GM23248 (cell line): ENCODE results near the gene MEIKIN. TPM values are rescaled to one million over a fixed set of nuclear protein-coding genes. Genes with fewer than 3 reads are reported as not detected.

ENCODE experiments used
- DNase-seq: peaks from one replicate; pipeline ENCODE4 v3.0.0-alpha.2; 2015
- H2AFZ ChIP-seq: fragments of 200-600 bp; sonication (generic); 2 replicates; pipeline ENCODE4 v1.6.1; 2016; ENCODE audit warnings: antibody characterized with exemption
- H3F3A ChIP-seq: fragments of 200-600 bp; sonication (generic); 2 replicates; pipeline ENCODE4 v1.6.1; 2016; ENCODE audit warnings: mild to moderate bottlenecking, antibody characterized with exemption, mixed run types; ENCODE audit not compliant: insufficient read depth
- H3K27ac ChIP-seq: fragments of 200-600 bp; sonication (generic); 2 replicates; pipeline ENCODE4 v1.5.1; 2016; ENCODE audit warnings: mild to moderate bottlenecking
- H3K27me3 ChIP-seq: fragments of 200-600 bp; sonication (generic); replicated peaks from 2 replicates; pipeline ENCODE4 v1.6.1; 2016; ENCODE audit warnings: mild to moderate bottlenecking; ENCODE audit not compliant: insufficient read depth
- H3K36me3 ChIP-seq: fragments of 200-600 bp; sonication (generic); 2 replicates; pipeline ENCODE4 v1.6.1; 2016; ENCODE audit warnings: low read depth, mild to moderate bottlenecking
- H3K4me1 ChIP-seq: fragments of 200-600 bp; sonication (generic); 2 replicates; pipeline ENCODE4 v1.6.1; 2016; ENCODE audit warnings: mild to moderate bottlenecking; ENCODE audit not compliant: insufficient read depth
- H3K4me2 ChIP-seq: fragments of 200-600 bp; sonication (generic); one replicate; pipeline ENCODE4 v1.6.1; 2016; ENCODE audit warnings: mild to moderate bottlenecking; ENCODE audit not compliant: unreplicated experiment
- H3K4me3 ChIP-seq: fragments of 200-600 bp; sonication (generic); 2 replicates; pipeline ENCODE4 v1.5.1; 2016; ENCODE audit warnings: mild to moderate bottlenecking
- H3K79me2 ChIP-seq: fragments of 200-600 bp; sonication (generic); 2 replicates; pipeline ENCODE4 v1.6.1; 2016; ENCODE audit warnings: mild to moderate bottlenecking; ENCODE audit not compliant: insufficient read depth
- H3K9ac ChIP-seq: fragments of 200-600 bp; sonication (generic); 2 replicates; pipeline ENCODE4 v1.6.1; 2016; ENCODE audit warnings: mild to moderate bottlenecking
- H3K9me2 ChIP-seq: fragments of 200-600 bp; sonication (generic); 2 replicates; pipeline ENCODE4 v1.6.1; 2016; ENCODE audit warnings: mixed run types, mild to moderate bottlenecking, moderate library complexity; ENCODE audit not compliant: insufficient read depth
- H3K9me3 ChIP-seq: fragments of 200-600 bp; sonication (generic); one replicate; pipeline ENCODE4 v1.6.1; 2017; ENCODE audit warnings: low read depth
- H4K20me1 ChIP-seq: fragments of 200-600 bp; sonication (generic); 2 replicates; pipeline ENCODE4 v1.6.0; 2016; ENCODE audit not compliant: insufficient read depth
- EZH2 ChIP-seq: fragments of 200-600 bp; sonication (generic); IDR thresholded peaks from 2 replicates; pipeline ENCODE4 v1.6.1; 2018; ENCODE audit warnings: antibody characterized with exemption, mild to moderate bottlenecking; ENCODE audit not compliant: insufficient read depth, poor library complexity, severe bottlenecking
- EZH2phosphoT487 ChIP-seq: fragments of 200-600 bp; sonication (generic); IDR thresholded peaks from 2 replicates; pipeline ENCODE4 v1.6.1; 2018; ENCODE audit warnings: antibody characterized with exemption, moderate library complexity, mild to moderate bottlenecking, low read depth; ENCODE audit not compliant: insufficient read depth
- WGBS, 2 experiments: methylation state at CpG; one replicate each; pipeline ENCODE4 v1.1.6; 2015 to 2017; ENCODE audit warnings: low lambda C conversion rate in 2 of 2, low coverage in 1 of 2; ENCODE audit errors: missing lambda C conversion rate in 2 of 2; 5-methylcytosine and 5-hydroxymethylcytosine counted together
- in situ Hi-C: fragments of 300-500 bp; cut with MboI; formaldehyde crosslinking; loops from 2 replicates; pipeline ENCODE4 v1.15.0; 2020
- polyA plus RNA-seq: library from polyadenylated mRNA; unstranded; fragments of >200 nt; fragmentation: Nextera tagmentation; extraction: Ambion mirVana; gene quantifications from 2 replicates; pipeline ENCODE4 v1.2.1, GENCODE V29; 2016
- total RNA-seq: library from RNA; depleted of rRNA; stranded (reverse); fragments of >200 nt; shearing (Covaris generic); gene quantifications from 2 replicates; pipeline ENCODE4 v1.2.3, GENCODE V29; 2014

MEIKIN gene
- total and polyA plus RNA-seq, 2 experiments from 2014 or later = not detected

DNA sequence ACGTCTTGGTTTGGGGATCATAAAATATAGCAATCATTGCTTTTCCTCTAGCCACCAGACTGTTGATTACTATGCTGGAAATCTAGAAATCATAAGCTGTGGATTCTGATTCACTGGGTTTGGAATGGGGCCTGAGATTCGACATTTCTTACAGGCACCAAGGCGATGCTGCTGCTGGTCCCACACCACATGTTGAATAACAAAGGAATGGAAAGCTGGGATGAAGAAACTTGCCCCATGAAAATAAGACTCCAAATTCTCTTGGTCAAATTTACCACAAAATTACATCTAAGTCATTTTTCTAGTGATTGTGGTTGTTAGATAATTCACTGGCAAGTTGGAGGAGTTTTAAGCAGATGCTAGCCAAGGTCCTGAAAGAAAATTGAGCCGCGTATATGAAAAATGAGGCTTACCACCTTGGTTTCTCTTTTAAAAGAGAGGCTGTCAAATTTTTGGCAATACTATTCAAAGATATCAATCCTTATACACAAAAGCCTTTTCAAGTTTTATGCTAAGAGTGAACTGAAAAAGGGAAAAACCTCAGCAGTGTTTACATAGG is 23.0 kb upstream of the MEIKIN start:
- H3K9me3 ChIP-seq = no peaks in the 10 kb centered on the region
- TF ChIP-seq EZH2phosphoT487 = no peak
- no peak for TF ChIP-seq EZH2
- peaks cover 3% of the 10 kb centered on the region; the same call in 1 of the 2 replicates for H3K27me3 ChIP-seq
- no peaks in the 10 kb centered on the region for H3K36me3 ChIP-seq
- 39 to 43% methylated on average over 5 of the region's 5 CpGs for WGBS, 2 experiments
- no peak overlapping the region for H2AFZ ChIP-seq
- no peak overlapping the region for H3K4me3 ChIP-seq
- no peaks in the 10 kb centered on the region for H3K4me1 ChIP-seq
- no peak overlapping the region for H3K9ac ChIP-seq
- H3F3A ChIP-seq = no peaks in the 10 kb centered on the region
- no peaks in the 10 kb centered on the region for H3K9me2 ChIP-seq
- no peak overlapping the region for H3K4me2 ChIP-seq
- in situ Hi-C loops = no loop called here
- no peaks in the 10 kb centered on the region for H4K20me1 ChIP-seq
- DNase-seq = peak; percentile 35
- H3K27ac ChIP-seq = no peak overlapping the region
- H3K79me2 ChIP-seq = no peaks in the 10 kb centered on the region

DNA sequence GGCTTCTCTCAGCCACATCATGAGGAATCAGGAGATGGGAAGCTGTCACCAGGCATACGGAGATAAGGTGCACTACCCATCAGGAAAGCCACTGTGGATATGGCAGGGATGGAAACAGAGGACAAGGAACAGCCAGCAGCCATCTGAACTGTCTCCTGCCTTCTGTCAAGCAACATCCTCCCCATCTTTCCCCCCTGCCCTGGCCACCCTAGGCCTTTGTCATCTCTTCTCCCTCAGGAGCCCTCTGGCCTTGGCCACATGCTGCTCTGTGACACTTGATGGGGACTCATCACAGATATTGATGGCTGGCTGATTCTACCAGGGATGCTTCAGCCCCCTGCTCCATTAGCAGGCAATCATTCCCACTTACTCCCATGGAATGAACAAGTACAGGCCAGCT is 21.1 kb upstream of the MEIKIN start:
- H3K27me3 ChIP-seq = peaks cover 3% of the 10 kb centered on the region; the same call in 1 of the 2 replicates
- H3K27ac ChIP-seq = no peak overlapping the region
- no peak overlapping the region for H2AFZ ChIP-seq
- in situ Hi-C loops = no loop called here
- no peaks in the 10 kb centered on the region for H3F3A ChIP-seq
- TF ChIP-seq EZH2phosphoT487 = no peak
- TF ChIP-seq EZH2 = no peak
- H3K4me1 ChIP-seq = no peaks in the 10 kb centered on the region
- H3K9me2 ChIP-seq = no peaks in the 10 kb centered on the region
- H3K36me3 ChIP-seq = no peaks in the 10 kb centered on the region
- H3K4me2 ChIP-seq = no peak overlapping the region
- WGBS, 2 experiments = 41 to 47% methylated on average over 1 of the region's 1 CpG
- no peak overlapping the region for H3K4me3 ChIP-seq
- no peaks in the 10 kb centered on the region for H3K9me3 ChIP-seq
- H3K9ac ChIP-seq = no peak overlapping the region
- no peaks in the 10 kb centered on the region for H3K79me2 ChIP-seq
- H4K20me1 ChIP-seq = no peaks in the 10 kb centered on the region
- DNase-seq = no peak

DNA sequence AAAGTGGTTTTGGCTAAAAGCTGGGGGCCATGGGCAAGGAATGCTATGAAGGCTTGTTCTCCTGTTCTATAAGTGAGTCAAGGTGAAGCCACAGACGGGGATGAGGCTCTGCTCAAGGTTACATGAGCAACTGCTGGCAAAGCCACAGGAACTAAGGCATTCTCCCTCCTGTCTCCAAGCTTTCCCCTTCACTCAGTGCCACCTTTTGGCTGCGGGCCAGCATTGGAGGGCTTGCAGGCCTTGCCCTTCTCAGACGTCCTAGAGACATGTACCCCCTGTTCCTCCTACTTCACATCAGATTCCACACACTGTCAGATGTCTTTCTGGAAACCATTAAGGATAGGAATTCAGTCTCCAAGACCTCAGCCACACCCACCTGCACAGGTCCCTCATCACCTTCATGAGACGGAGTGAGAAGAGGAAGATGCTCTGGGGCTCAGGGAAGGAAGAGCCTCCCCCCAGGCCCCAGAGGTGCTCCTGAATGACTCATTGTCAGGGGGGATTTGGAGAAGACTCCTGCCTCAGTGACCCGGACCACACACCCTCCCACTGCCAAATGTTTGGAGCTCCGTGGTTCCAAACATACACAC is 20.5 kb upstream of the MEIKIN start:
- Histone ChIP-seq H2AFZ (no peak overlapping the region), H3K9me3 (no peaks in the 10 kb centered on the region), H3K9ac (no peak overlapping the region), H3K27ac (no peak overlapping the region), H3F3A (no peaks in the 10 kb centered on the region), H3K36me3 (no peaks in the 10 kb centered on the region), H3K9me2 (no peaks in the 10 kb centered on the region), H3K27me3 (peaks cover 3% of the 10 kb centered on the region; the same call in 1 of the 2 replicates), H4K20me1 (no peaks in the 10 kb centered on the region), H3K4me3 (no peak overlapping the region), H3K4me2 (no peak overlapping the region), H3K79me2 (no peaks in the 10 kb centered on the region), H3K4me1 (no peaks in the 10 kb centered on the region)
- DNase-seq = no peak
- 45 to 47% methylated on average over 6 of the region's 6 CpGs for WGBS, 2 experiments
- TF ChIP-seq EZH2phosphoT487 (no peak), EZH2 (no peak)
- in situ Hi-C loops = no loop called here

DNA sequence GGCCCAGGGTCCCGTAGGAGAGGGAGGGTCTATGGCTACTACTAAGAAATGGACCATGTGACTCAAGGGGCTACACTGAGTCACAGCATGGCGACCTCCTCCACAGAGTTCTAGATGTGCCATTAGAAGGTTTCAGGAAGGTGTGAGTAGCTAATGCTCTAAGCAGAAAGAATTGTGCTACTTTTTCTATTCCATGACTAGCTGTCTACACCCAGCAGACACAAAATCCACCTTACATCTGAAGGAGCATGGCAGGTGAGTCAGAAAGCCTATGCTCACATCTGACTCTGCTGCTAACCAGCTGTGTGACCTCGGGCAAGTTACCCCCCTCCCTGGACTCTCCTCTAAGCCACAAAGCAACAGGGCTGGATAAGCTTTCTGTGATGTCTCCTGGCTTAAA is 14.4 kb upstream of the MEIKIN start:
- Histone ChIP-seq H3K79me2 (no peaks in the 10 kb centered on the region), H4K20me1 (no peaks in the 10 kb centered on the region), H3K9me3 (no peaks in the 10 kb centered on the region), H3K4me1 (no peaks in the 10 kb centered on the region), H3F3A (no peaks in the 10 kb centered on the region), H3K9me2 (no peaks in the 10 kb centered on the region), H2AFZ (no peak overlapping the region), H3K27me3 (no peaks in the 10 kb centered on the region), H3K9ac (no peak overlapping the region), H3K4me2 (no peak overlapping the region), H3K36me3 (no peaks in the 10 kb centered on the region), H3K27ac (no peak overlapping the region), H3K4me3 (no peak overlapping the region)
- no peak for DNase-seq
- TF ChIP-seq EZH2 = no peak
- no peak for TF ChIP-seq EZH2phosphoT487
- in situ Hi-C loops = no loop called here
- WGBS, 2 experiments = 43 to 46% methylated on average over 3 of the region's 3 CpGs

DNA sequence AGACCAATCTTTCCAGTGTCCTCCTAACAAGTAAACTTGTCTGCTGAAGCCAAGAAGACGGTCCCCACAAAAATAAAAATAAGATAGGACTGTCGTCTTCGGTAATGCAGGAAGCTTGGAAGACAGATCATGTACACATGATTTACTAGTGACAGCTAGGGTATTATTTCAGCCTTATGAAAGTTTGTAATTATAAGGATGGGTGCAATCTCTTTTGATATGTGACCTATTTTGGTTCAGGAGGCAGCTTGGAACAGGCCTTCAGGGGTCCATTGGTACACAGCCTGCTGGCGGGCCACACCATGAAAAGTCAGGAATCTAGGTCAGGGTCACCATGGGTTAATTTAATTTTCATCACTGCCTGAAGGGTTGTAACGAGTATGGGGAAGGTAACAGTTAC is 13.7 kb upstream of the MEIKIN start:
- no peaks in the 10 kb centered on the region for H3K4me1 ChIP-seq
- no peak overlapping the region for H2AFZ ChIP-seq
- H3K79me2 ChIP-seq = no peaks in the 10 kb centered on the region
- no peaks in the 10 kb centered on the region for H4K20me1 ChIP-seq
- no peak overlapping the region for H3K9ac ChIP-seq
- DNase-seq = no peak
- H3K36me3 ChIP-seq = no peaks in the 10 kb centered on the region
- H3K9me2 ChIP-seq = no peaks in the 10 kb centered on the region
- H3K4me3 ChIP-seq = no peak overlapping the region
- no peaks in the 10 kb centered on the region for H3F3A ChIP-seq
- in situ Hi-C loops = no loop called here
- H3K27me3 ChIP-seq = no peaks in the 10 kb centered on the region
- no peak overlapping the region for H3K4me2 ChIP-seq
- no peak overlapping the region for H3K27ac ChIP-seq
- no peak for TF ChIP-seq EZH2phosphoT487
- TF ChIP-seq EZH2 = no peak
- 49 to 60% methylated on average over 5 of the region's 5 CpGs for WGBS, 2 experiments
- no peaks in the 10 kb centered on the region for H3K9me3 ChIP-seq
